ENCODE results near the gene ASTN2. TPM values are rescaled to one million over a fixed set of nuclear protein-coding genes. Genes with fewer than 3 reads are reported as not detected.

The ASTN2 gene
- total and polyA plus RNA-seq, 3 donors from 2014 or later: 55.7 to 157 (median 117) TPM

DNA sequence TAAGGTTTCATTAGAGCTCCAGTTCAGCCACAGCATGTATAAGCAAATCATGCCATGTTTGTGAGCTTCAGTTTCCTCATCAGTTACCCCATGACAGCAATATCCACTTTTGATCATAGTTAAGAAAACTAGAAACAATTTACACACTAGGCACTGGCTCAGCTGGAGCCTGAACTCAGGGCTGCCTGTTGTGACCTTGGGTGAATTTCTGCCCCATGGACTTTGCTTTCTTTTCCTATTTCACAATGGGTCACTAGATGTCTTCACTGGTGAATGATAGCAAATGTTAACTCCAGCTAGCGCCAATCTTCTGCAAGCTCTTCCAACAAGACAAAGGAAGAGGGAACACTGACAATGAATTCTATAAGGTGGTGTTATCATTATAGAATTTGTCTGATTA, 961.1 kb downstream of the ASTN2 start:
- TF ChIP-seq, protein P1, sequence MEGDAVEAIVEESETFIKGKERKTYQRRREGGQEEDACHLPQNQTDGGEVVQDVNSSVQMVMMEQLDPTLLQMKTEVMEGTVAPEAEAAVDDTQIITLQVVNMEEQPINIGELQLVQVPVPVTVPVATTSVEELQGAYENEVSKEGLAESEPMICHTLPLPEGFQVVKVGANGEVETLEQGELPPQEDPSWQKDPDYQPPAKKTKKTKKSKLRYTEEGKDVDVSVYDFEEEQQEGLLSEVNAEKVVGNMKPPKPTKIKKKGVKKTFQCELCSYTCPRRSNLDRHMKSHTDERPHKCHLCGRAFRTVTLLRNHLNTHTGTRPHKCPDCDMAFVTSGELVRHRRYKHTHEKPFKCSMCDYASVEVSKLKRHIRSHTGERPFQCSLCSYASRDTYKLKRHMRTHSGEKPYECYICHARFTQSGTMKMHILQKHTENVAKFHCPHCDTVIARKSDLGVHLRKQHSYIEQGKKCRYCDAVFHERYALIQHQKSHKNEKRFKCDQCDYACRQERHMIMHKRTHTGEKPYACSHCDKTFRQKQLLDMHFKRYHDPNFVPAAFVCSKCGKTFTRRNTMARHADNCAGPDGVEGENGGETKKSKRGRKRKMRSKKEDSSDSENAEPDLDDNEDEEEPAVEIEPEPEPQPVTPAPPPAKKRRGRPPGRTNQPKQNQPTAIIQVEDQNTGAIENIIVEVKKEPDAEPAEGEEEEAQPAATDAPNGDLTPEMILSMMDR (IDR thresholded peaks at IDR 0.05): no peak
- TF ChIP-seq POLR2A (IDR thresholded peaks at IDR 0.05): no peak
- 88 to 93% methylated on average over 1 of the region's 1 CpG for WGBS, 2 donors
- Histone ChIP-seq H3K36me3 (ENCODE audit: low read depth, missing control alignments) (no peaks in the 10 kb centered on the region), H3K4me3 (no peak overlapping the region), H3K27me3 (no peaks in the 10 kb centered on the region), H3K9me3 (no peaks in the 10 kb centered on the region), H3K27ac (no peak overlapping the region), H3K4me1 (no peaks in the 10 kb centered on the region)
- no peak for DNase-seq
- intact Hi-C loops (cut with DNase I; ENCODE audit: low total_unique reads): no loop called here

DNA sequence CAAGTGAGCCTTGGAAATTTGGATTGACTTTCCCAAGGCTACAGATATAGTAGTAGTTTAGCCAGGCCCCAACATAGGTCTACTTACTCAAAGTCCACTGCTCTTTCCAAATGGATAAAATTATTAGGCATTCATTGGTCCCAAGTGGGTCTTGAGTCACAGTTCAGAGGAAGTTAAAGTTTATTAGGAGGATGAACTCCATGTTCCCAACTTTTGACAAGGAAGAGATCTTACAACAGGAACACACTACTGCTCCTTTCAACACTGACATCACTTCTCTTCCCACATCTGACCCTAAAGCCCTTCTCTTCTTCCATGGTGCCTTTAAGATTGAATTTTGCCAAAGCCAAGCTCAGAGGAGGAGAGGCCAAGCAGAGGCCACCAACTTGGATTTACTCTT, 962.2 kb downstream of the ASTN2 start:
- intact Hi-C loops (cut with DNase I; ENCODE audit: low total_unique reads): no loop called here
- no peak overlapping the region for H3K27ac ChIP-seq
- DNase-seq: no peak
- no peak for TF ChIP-seq POLR2A (IDR thresholded peaks at IDR 0.05)
- TF ChIP-seq, protein P1 (IDR thresholded peaks at IDR 0.05): no peak
- no peaks in the 10 kb centered on the region for H3K36me3 ChIP-seq (ENCODE audit: low read depth, missing control alignments)
- H3K27me3 ChIP-seq: no peaks in the 10 kb centered on the region
- no peaks in the 10 kb centered on the region for H3K4me1 ChIP-seq
- H3K4me3 ChIP-seq: no peak overlapping the region
- no peaks in the 10 kb centered on the region for H3K9me3 ChIP-seq

DNA sequence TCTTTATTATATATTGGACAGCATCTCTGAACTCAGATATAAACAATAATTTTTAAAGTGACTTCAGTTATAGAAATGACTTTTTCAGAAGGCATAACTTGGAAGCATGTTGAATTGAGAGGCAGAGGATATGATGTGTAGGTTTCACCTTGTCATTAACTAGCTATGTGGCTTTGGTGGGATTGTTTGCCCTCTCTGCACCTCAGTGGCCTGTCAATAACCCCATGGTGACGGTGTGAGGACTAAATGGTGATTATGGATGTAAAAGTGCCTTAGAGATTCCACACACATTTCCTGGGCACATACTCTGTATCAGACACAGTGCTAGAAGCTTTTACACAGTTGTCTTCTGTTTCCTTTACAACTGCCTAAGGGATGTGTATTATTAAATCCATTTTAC, 962.6 kb downstream of the ASTN2 start:
- Histone ChIP-seq H3K9me3 (no peaks in the 10 kb centered on the region), H3K27me3 (no peaks in the 10 kb centered on the region), H3K27ac (no peak overlapping the region), H3K4me1 (no peaks in the 10 kb centered on the region), H3K36me3 (ENCODE audit: low read depth, missing control alignments) (no peaks in the 10 kb centered on the region), H3K4me3 (no peak overlapping the region)
- intact Hi-C loops (cut with DNase I; ENCODE audit: low total_unique reads): no loop called here
- DNase-seq: no peak
- WGBS, 2 donors: 93 to 100% methylated on average over 1 of the region's 1 CpG
- TF ChIP-seq POLR2A (IDR thresholded peaks at IDR 0.05): no peak

DNA sequence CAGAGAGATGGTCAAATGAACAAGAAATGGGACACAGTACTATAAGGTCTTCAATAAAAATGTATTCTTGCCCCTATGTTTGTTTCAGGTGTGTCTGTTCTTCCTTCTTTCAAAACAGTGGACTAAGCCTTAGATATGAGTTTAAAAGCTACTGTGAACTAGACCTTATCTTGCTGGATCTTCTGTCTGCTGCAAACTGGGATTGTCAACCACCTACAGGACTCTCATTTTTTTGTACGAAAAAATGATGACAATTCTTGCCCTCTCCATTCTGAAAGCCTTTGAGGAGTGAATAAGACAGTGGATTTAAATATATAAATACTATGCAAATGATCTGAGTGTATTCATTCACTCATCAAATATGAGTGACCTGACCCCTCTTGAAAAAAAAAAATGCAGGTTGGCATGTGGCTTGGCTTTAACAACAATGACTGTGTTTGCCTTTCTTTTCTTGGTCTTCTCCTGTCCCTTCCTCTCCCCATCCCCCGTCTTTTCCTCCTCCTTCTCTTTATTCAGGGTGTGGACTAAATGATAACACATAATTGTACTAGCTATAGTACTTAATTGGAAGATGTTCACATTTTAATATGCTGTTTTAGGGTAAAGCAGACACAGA, 963.2 kb downstream of the ASTN2 start:
- WGBS, 2 donors: 83 to 92% methylated on average over 2 of the region's 2 CpGs
- Histone ChIP-seq H3K4me1 (no peaks in the 10 kb centered on the region), H3K4me3 (no peak overlapping the region), H3K9me3 (no peaks in the 10 kb centered on the region), H3K36me3 (ENCODE audit: low read depth, missing control alignments) (no peaks in the 10 kb centered on the region), H3K27me3 (no peaks in the 10 kb centered on the region), H3K27ac (no peak overlapping the region)
- TF ChIP-seq, protein P1 (IDR thresholded peaks at IDR 0.05): no peak
- no peak for TF ChIP-seq POLR2A (IDR thresholded peaks at IDR 0.05)
- intact Hi-C loops (cut with DNase I; ENCODE audit: low total_unique reads): no loop called here
- no peak for DNase-seq

DNA sequence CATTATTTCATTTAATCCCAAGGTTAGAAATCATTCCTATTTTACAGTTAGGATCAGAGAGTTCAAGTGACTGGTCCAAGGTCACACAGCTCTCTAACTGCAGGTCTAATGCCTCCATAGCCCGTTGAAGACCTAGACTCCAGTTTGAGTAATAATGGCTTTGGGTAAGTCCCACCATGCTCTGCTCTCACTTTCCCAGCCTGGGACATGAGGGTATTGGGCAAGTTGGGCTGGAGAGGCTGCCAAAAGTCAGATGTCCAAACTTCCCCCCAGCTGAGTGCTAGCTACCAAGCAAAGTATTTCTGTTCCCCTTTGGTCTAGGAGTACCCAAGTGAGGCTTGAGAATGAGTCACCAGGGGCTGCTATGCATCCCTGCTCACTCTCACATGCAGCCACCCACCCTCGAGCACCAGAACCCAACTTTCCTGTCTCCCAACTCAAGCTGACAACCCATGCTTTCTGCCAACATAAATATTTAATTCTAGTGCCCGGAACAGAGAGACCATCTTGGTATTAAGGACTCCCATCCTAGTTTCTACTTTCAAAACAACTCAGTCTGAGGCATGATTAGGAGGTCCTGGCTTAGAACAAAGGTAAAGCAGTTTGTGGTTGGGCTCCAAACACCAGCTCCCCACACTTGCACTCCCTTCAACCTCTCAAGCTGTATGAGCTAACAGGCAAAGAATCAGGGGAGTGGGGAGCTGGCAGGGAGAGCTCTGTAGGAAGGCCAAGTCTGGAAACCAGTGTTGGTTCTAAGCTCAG, 964.3 kb downstream of the ASTN2 start:
- intact Hi-C loops (cut with DNase I; ENCODE audit: low total_unique reads): no loop called here
- TF ChIP-seq, protein P1 (IDR thresholded peaks at IDR 0.05): no peak
- no peak for TF ChIP-seq POLR2A (IDR thresholded peaks at IDR 0.05)
- no peak overlapping the region for H3K4me3 ChIP-seq
- H3K4me1 ChIP-seq: no peaks in the 10 kb centered on the region
- H3K27me3 ChIP-seq: no peaks in the 10 kb centered on the region
- no peak for DNase-seq
- H3K36me3 ChIP-seq (ENCODE audit: low read depth, missing control alignments): no peaks in the 10 kb centered on the region
- 83 to 88% methylated on average over 3 of the region's 3 CpGs for WGBS, 2 donors
- no peak overlapping the region for H3K27ac ChIP-seq
- H3K9me3 ChIP-seq: no peaks in the 10 kb centered on the region

Measured in testis (tissue), 3 donors.